ENCODE measurements around the gene RIPOR1.

RIPOR1 gene

DNA sequence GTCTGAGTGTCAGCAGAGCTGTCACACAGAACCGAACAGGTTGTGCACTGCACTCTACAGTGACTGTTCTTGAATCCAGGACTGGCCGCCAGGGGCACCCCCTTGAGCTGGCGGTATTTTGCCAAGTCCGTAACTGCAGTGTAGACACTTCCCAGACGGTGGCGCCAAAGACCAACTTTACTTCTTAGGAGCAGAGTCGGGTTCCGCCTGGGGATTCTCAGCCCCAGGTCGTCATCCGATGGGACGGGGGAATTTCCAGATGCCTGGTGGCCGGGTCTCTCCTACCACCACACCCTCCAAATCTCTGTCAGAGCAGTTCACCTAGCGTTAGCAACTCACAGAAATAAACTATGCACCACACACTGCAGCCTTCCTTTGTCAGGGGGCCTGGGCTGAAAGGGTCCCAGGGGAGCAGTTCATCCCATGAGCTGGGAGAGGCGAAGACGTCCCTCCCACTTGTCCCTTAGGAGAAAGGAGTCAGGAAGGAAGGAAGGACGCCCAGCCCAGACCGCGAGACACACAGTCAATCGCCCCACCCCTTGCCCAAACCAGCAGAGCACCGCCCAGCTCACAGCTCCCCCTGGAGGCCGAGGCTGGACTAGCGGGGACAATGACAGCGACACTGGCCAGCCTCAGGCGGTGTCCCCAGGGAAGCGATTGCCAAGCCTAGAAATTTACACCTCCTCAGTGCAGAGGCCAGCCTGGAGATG is 7.4 kb upstream of the RIPOR1 start:
- peak; percentile 90 to 97 for DNase-seq (ENCODE audit: low read depth in 1 of 2, low spot score in 1 of 2)
- TF ChIP-seq GABPA (IDR thresholded peaks at IDR 0.05; ENCODE audit: low read depth) (no peak), SPI1 (IDR thresholded peaks at IDR 0.05; ENCODE audit: borderline replicate concordance, low read depth) (0 out of 2 replicates have a peak, but pooled peaks have one; percentile 22)
- TF ChIP-seq, protein P1, sequence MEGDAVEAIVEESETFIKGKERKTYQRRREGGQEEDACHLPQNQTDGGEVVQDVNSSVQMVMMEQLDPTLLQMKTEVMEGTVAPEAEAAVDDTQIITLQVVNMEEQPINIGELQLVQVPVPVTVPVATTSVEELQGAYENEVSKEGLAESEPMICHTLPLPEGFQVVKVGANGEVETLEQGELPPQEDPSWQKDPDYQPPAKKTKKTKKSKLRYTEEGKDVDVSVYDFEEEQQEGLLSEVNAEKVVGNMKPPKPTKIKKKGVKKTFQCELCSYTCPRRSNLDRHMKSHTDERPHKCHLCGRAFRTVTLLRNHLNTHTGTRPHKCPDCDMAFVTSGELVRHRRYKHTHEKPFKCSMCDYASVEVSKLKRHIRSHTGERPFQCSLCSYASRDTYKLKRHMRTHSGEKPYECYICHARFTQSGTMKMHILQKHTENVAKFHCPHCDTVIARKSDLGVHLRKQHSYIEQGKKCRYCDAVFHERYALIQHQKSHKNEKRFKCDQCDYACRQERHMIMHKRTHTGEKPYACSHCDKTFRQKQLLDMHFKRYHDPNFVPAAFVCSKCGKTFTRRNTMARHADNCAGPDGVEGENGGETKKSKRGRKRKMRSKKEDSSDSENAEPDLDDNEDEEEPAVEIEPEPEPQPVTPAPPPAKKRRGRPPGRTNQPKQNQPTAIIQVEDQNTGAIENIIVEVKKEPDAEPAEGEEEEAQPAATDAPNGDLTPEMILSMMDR (IDR thresholded peaks at IDR 0.05; ENCODE audit: insufficient read depth, low read length), result peak; percentile 97
- H3K27ac ChIP-seq (replicated peaks), result peak overlapping the region; percentile 62
- H3K4me3 ChIP-seq (replicated peaks; ENCODE audit: insufficient read depth, low read length), result peak overlapping the region; percentile 44
- no peaks in the 10 kb centered on the region for H3K27me3 ChIP-seq (ENCODE audit: insufficient read depth, poor library complexity, severe bottlenecking)

DNA sequence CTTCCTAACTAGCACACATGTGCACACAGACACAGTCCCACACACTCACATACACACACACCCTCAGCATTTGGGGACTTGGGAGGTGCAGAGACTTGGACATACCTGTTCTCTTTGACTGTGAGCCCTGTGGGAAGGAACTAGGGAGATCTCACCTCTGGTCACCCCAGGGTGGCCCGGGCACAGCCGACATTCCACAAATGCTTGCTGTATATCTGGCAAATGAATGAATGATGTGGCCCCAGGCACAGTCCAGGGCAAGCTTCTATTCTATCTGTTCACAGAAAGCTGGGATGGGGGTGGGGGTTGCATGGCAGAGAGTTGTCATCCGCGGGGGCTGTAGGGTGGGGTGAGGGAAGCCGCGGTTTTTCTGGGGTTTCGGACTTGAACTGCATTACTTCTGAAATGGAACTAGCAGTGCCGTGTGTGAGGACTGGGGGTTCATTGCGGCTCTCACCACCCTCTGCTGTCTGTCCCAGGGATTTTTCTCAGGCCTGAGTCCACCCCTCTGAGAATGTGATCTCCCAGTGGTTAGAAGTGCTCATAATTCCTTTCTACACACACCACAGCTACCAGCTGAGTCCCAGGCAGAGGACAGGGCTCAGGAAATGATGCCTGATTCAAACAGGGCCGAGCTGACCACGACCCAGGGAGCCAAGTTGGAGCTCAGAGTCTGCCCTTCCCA is 3.3 kb upstream of the RIPOR1 start:
- TF ChIP-seq, protein P1 (IDR thresholded peaks at IDR 0.05; ENCODE audit: insufficient read depth, low read length), result no peak
- TF ChIP-seq, protein P2, sequence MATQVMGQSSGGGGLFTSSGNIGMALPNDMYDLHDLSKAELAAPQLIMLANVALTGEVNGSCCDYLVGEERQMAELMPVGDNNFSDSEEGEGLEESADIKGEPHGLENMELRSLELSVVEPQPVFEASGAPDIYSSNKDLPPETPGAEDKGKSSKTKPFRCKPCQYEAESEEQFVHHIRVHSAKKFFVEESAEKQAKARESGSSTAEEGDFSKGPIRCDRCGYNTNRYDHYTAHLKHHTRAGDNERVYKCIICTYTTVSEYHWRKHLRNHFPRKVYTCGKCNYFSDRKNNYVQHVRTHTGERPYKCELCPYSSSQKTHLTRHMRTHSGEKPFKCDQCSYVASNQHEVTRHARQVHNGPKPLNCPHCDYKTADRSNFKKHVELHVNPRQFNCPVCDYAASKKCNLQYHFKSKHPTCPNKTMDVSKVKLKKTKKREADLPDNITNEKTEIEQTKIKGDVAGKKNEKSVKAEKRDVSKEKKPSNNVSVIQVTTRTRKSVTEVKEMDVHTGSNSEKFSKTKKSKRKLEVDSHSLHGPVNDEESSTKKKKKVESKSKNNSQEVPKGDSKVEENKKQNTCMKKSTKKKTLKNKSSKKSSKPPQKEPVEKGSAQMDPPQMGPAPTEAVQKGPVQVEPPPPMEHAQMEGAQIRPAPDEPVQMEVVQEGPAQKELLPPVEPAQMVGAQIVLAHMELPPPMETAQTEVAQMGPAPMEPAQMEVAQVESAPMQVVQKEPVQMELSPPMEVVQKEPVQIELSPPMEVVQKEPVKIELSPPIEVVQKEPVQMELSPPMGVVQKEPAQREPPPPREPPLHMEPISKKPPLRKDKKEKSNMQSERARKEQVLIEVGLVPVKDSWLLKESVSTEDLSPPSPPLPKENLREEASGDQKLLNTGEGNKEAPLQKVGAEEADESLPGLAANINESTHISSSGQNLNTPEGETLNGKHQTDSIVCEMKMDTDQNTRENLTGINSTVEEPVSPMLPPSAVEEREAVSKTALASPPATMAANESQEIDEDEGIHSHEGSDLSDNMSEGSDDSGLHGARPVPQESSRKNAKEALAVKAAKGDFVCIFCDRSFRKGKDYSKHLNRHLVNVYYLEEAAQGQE (IDR thresholded peaks at IDR 0.05; ENCODE audit: insufficient replicate concordance, low read depth), result no peak
- TF ChIP-seq GABPA (IDR thresholded peaks at IDR 0.05; ENCODE audit: low read depth) (no peak), POLR2AphosphoS5 (IDR thresholded peaks at IDR 0.05; ENCODE audit: low read depth) (no peak), SPI1 (IDR thresholded peaks at IDR 0.05; ENCODE audit: borderline replicate concordance, low read depth) (no peak)
- no peak for DNase-seq (ENCODE audit: low read depth in 1 of 2, low spot score in 1 of 2)

DNA sequence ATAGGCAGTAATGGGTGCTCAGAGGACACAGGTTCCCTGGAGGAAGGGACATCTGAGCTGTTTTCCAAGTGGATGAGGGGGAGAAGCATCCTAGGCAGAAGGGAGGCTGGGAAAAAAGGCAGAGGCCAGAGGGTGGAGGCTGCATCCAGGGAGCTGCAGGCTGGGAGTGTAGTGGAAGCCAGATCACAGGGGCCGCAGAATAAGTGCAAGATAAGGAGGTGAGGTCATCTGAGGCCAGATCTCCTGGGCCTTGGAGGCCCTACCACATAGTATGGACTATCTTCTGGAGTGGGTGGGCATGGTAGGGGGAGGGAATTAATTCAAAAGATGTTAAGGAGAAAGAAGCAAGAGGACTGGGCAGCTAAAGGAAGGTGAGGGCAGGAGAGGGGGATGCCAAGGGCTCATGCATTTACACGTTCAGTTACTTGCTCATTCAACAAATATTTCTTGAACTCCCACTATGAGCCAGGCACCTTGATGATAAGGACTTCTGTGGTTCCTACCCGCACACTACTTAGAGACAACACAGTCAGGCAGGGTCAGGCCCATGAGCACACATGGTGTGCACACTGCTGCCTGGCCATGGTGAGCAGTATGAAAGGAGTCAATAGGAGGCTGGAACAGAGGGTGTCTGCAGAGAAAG is 2.4 kb upstream of the RIPOR1 start:
- Histone ChIP-seq H3K4me3 (replicated peaks; ENCODE audit: insufficient read depth, low read length) (no peak overlapping the region), H3K27ac (replicated peaks) (no peak overlapping the region), H3K27me3 (ENCODE audit: insufficient read depth, poor library complexity, severe bottlenecking) (no peaks in the 10 kb centered on the region)
- TF ChIP-seq, protein P2 (IDR thresholded peaks at IDR 0.05; ENCODE audit: insufficient replicate concordance, low read depth), result no peak
- TF ChIP-seq POLR2AphosphoS5 (IDR thresholded peaks at IDR 0.05; ENCODE audit: low read depth) (no peak), SPI1 (IDR thresholded peaks at IDR 0.05; ENCODE audit: borderline replicate concordance, low read depth) (no peak), GABPA (IDR thresholded peaks at IDR 0.05; ENCODE audit: low read depth) (no peak)
- TF ChIP-seq, protein P1 (IDR thresholded peaks at IDR 0.05; ENCODE audit: insufficient read depth, low read length), result no peak
- no peak for DNase-seq (ENCODE audit: low read depth in 1 of 2, low spot score in 1 of 2)

More for the DNA sequence above, 3.3 kb upstream of the RIPOR1 start:
- Histone ChIP-seq H3K27ac (replicated peaks) (no peak overlapping the region), H3K4me3 (replicated peaks; ENCODE audit: insufficient read depth, low read length) (no peak overlapping the region), H3K27me3 (ENCODE audit: insufficient read depth, poor library complexity, severe bottlenecking) (no peaks in the 10 kb centered on the region)
